ENCODE results near the gene SLC25A51. TPM values are rescaled to one million over a fixed set of nuclear protein-coding genes. Genes with fewer than 3 reads are reported as not detected.

Gene SLC25A51
- total and polyA plus RNA-seq, 4 donors: 3.8 to 24.4 (median 9.1) TPM

GRCh38 chr9:37906312-37907239 is 2.6 kb upstream of the SLC25A51 start:
- no peak overlapping the region for H3K4me3 ChIP-seq (ENCODE audit: low read depth in 1 of 3, low read length in 3 of 3)
- H3K27ac ChIP-seq (ENCODE audit: low read depth in 1 of 2, low read length in 2 of 2): no peak overlapping the region
- H3K36me3 ChIP-seq (ENCODE audit: control insufficient read depth in 4 of 4, insufficient read depth in 3 of 4, low read depth in 1 of 4, low read length in 3 of 4): no peaks in the 10 kb centered on the region
- TF ChIP-seq RAD21 (IDR thresholded peaks at IDR 0.05): no peak
- TF ChIP-seq GABPA (IDR thresholded peaks at IDR 0.05 in 1 of 2, conservative IDR thresholded peaks at IDR 0.05 in 1 of 2): no peak
- no peak for TF ChIP-seq ZBTB33 (IDR thresholded peaks at IDR 0.05)
- no peak for TF ChIP-seq EGR1 (IDR thresholded peaks at IDR 0.05; ENCODE audit: low read depth in 2 of 2)
- TF ChIP-seq YY1 (IDR thresholded peaks at IDR 0.05): no peak
- no peak for TF ChIP-seq ATF3 (IDR thresholded peaks at IDR 0.05)
- no peak for TF ChIP-seq RXRA (IDR thresholded peaks at IDR 0.05)
- TF ChIP-seq NR2F2 (IDR thresholded peaks at IDR 0.05): no peak
- TF ChIP-seq FOXA2 (IDR thresholded peaks at IDR 0.05): no peak
- TF ChIP-seq FOXA1 (IDR thresholded peaks at IDR 0.05): no peak
- no peak for TF ChIP-seq TAF1 (conservative IDR thresholded peaks at IDR 0.05)
- no peak for TF ChIP-seq HNF4A (conservative IDR thresholded peaks at IDR 0.05)
- no peak for TF ChIP-seq CTCF (IDR thresholded peaks at IDR 0.05; ENCODE audit: low read depth, low read length, missing input control)
- TF ChIP-seq JUND (IDR thresholded peaks at IDR 0.05): no peak
- TF ChIP-seq MAX (IDR thresholded peaks at IDR 0.05): no peak
- no peak for TF ChIP-seq SP1 (IDR thresholded peaks at IDR 0.05)
- TF ChIP-seq REST (IDR thresholded peaks at IDR 0.05): no peak
- no peak for TF ChIP-seq HNF4G (IDR thresholded peaks at IDR 0.05)
- 93% methylated on average over 11 of the region's 11 CpGs for WGBS
- H3K27me3 ChIP-seq (ENCODE audit: control insufficient read depth in 4 of 4, insufficient read depth in 4 of 4, low read length in 3 of 4): no peaks in the 10 kb centered on the region
- DNase-seq (ENCODE audit: low spot score): no peak
- no peak overlapping the region for H3K9ac ChIP-seq (ENCODE audit: low read depth in 1 of 2, low read length in 2 of 2)
- H3K4me1 ChIP-seq (ENCODE audit: control insufficient read depth in 4 of 4, insufficient read depth in 4 of 4, low read length in 3 of 4): peaks cover 10 to 31% (median 20%) of the 10 kb centered on the region in 4 donors
- no peaks in the 10 kb centered on the region for H3K9me3 ChIP-seq (ENCODE audit: control insufficient read depth in 4 of 4, low read length in 3 of 4)
